SK-N-SH (cell line): ENCODE measurements around the gene DGKI.
"Not testable (repeated sequence)": the region's sequence is repeated elsewhere in the genome, so short reads cannot be mapped to it uniquely, and the experiment has no call there.

Source experiments
- POLR2AphosphoS5 ChIP-seq: IDR thresholded peaks from 2 replicates; pipeline ENCODE4 v1.6.1; 2012; ENCODE audit warnings: low read depth, low read length
- RFX5 ChIP-seq: IDR thresholded peaks from 2 replicates; pipeline ENCODE4 v1.6.1; 2012; ENCODE audit warnings: mild to moderate bottlenecking, improper control_type of control experiment, low read length
- RXRA ChIP-seq: IDR thresholded peaks from 2 replicates; pipeline ENCODE4 v1.4.0; 2012; ENCODE audit warnings: low read depth, mild to moderate bottlenecking, borderline replicate concordance
- TCF12 ChIP-seq: IDR thresholded peaks from 2 replicates; pipeline ENCODE4 v1.4.0; 2012
- YY1 ChIP-seq: IDR thresholded peaks from 2 replicates; pipeline ENCODE4 v1.4.0; 2012; ENCODE audit warnings: low read depth, mild to moderate bottlenecking
- TF ChIP-seq, protein P1 (sequence below): fragments of 200-600 bp; sonication (generic); IDR thresholded peaks from 2 replicates; pipeline ENCODE4 v1.6.1; 2017; ENCODE audit warnings: antibody characterized with exemption, mild to moderate bottlenecking, moderate library complexity
- TF ChIP-seq, protein P2 (sequence below): fragments of 150-350 bp; IDR thresholded peaks from 2 replicates; pipeline ENCODE4 v1.6.1; 2017; ENCODE audit warnings: antibody characterized with exemption, low read length, low read depth, borderline replicate concordance
- TF ChIP-seq, protein P3 (sequence below): IDR thresholded peaks from 2 replicates; pipeline ENCODE4 v1.4.0; 2012; ENCODE audit warnings: low read depth

DNA sequence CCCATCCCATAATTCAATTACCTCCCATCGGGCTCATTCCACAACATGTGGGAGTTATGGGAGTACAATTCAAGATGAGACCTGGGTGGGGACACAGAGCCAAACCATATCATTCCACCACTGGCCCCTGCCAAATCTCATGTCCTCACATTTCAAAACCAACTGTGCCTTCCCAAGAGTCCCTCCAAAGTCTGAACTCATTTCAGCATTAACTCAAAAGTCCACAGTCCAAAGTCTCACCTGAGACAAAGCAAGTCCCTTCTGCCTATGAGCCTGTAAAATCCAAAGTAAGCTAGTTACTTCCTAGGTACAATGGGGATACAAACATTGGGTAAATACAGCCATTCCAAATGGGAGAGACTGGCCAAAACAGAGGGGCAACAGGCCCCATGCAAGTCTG lies 15.2 kb downstream of the DGKI start:
- TF ChIP-seq, protein P1, sequence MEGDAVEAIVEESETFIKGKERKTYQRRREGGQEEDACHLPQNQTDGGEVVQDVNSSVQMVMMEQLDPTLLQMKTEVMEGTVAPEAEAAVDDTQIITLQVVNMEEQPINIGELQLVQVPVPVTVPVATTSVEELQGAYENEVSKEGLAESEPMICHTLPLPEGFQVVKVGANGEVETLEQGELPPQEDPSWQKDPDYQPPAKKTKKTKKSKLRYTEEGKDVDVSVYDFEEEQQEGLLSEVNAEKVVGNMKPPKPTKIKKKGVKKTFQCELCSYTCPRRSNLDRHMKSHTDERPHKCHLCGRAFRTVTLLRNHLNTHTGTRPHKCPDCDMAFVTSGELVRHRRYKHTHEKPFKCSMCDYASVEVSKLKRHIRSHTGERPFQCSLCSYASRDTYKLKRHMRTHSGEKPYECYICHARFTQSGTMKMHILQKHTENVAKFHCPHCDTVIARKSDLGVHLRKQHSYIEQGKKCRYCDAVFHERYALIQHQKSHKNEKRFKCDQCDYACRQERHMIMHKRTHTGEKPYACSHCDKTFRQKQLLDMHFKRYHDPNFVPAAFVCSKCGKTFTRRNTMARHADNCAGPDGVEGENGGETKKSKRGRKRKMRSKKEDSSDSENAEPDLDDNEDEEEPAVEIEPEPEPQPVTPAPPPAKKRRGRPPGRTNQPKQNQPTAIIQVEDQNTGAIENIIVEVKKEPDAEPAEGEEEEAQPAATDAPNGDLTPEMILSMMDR, result not testable (repeated sequence)
- TF ChIP-seq RFX5, TCF12, POLR2AphosphoS5, YY1, RXRA: not testable (repeated sequence)
- TF ChIP-seq, protein P2, sequence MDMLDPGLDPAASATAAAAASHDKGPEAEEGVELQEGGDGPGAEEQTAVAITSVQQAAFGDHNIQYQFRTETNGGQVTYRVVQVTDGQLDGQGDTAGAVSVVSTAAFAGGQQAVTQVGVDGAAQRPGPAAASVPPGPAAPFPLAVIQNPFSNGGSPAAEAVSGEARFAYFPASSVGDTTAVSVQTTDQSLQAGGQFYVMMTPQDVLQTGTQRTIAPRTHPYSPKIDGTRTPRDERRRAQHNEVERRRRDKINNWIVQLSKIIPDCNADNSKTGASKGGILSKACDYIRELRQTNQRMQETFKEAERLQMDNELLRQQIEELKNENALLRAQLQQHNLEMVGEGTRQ, result not testable (repeated sequence)
- TF ChIP-seq, protein P3, sequence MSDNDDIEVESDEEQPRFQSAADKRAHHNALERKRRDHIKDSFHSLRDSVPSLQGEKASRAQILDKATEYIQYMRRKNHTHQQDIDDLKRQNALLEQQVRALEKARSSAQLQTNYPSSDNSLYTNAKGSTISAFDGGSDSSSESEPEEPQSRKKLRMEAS, result not testable (repeated sequence)
